GF-D8 (cell line): ENCODE measurements around the gene PPP2R5B.
A peak's percentile ranks its signal among the peaks of the same experiment; 100 is the strongest.

Source experiments
- DNase-seq: peaks from one replicate; lab custom pipeline; 2025; lab: John Stamatoyannopoulos, UW

PPP2R5B gene

DNA sequence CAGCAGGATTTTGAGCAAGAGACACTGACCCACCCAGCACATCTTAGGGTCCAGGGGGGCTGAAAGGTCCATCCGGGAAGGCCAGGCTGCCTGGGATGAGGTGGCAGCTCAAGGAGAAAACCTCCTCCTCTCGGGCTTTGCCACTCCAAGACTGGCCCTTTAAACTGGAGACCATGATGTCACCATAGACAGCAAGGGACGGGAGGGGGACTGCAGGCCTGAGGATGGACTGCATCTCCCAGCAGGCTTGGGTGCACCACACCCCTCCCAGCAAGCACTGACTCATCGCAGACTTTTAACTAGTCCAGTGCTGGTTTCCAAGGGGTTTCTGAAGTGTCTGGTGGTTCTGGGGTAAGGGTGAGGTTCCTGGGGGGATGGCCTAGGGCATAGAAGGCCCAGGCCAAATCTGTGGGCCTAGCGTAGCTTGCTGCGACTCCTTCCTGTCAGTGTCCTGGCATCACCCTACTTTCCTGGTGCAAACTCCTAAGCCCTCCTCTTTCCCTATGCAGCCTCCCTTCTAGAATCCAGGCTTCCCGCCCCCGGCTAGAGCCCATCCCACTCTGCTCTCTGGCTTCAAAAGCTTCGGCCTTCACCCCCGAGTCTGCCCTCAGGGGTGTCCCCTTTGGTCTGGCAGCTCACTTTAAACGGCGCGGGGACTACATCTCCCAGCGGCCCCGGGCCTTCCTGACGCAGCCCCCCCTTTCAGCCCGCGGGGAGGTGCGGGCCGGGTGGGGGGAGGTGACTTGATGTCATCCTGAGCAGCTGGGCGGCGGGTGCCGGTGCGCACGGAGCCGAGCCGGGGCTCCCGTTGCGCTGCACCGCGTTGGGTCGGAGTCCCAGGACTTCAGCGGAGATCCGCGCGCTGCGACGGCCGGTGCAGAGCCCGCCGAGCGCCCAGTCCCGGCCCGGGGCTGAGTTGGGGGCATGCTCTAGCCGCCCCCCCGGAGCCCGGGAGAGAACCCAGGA lies at the start of gene PPP2R5B:
PPP2R5B (plus strand) TSS at position 746 of the 966 bp plus-strand sequence. CDS start 1,046 bp downstream, outside the sequence.
- peak; percentile 55 for DNase-seq

DNA sequence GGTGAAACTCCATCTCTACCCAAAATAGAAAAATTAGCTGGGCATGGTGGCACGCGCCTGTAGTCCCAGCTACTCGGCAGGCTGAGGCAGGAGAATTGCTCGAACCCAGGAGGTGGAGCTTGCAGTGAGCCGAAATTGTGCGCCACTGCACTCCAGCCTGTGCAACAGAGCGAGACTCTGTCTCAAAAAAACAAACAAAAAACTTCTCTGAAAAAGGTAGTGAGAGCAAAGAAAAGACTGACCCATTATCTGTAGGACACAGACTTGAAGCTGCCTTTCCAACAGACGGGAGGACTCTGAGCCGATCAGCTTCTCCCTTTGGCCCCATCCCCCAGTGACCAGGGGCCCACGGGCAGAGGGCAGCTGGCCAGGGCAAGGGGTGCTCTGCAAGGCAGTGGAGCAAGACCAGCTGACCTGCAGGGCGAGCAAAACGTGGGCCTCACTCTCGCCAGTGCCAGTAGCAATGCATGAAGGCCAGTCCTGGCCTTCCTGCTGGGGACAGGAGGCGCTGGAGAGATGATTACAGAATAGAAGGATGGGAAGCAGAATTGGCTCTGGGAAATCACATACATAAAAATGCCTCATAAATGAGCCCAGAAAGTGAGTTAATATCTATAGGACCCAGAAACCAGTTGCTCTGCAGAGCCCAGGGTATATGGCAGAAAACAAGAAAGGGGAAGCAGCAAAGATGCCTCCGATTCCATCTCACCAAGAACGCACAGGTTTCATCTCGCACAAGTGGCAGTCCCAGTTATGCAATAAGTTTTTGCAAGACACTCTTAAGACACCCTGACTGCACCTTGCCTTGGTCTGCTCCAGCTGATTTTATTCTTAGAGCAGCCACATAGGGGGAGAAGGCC lies 48.9 kb upstream of the PPP2R5B start:
- DNase-seq = peak; percentile 91

GRCh38 chr11:64876229-64876750 lies 48.2 kb upstream of the PPP2R5B start:
- no peak for DNase-seq

DNA sequence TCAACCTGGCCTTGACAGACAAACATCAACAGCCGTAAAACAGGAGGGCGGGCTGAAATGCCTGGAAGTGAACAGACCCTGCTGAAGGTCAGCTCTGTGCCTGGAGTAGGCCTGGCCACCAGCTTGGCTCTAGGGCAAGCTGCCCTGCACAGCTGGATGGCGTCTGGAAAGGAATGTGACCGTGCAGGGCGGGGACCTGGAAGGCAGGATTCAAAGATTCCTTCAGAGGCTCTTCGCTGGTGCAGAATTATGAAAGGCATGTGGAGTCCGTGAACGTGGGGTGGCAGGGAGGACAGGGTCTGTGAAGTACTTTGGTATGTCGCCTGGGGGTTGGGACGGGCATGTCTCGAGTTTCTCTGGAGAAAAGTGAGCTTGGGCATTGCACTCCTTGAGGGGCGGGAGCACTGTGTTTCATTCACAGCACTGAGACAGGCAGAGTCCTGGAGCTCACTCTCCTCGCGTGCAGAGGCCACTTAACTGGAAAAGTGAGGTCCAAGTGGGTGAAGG lies 47.6 kb upstream of the PPP2R5B start:
- no peak for DNase-seq

- DNase-seq = peak; percentile 31
Measured at GRCh38 chr11:64877390-64878222, 46.9 kb upstream of the PPP2R5B start.

DNA sequence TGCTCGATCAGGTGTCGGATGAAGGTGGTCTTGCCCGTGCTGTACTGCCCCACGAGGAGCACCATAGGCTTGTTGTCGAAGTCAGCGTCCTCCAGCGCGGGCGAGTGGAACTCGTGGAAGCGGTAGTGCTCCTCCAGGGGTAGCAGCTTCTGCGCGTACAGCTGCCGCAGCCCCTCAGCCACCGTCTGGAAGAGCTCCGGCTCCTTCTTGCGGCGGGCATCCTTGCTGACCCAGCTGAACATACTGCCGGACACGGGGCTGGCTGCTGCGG lies 46.3 kb upstream of the PPP2R5B start:
- DNase-seq = no peak

- DNase-seq = peak; percentile 93
Measured at GRCh38 chr11:64878494-64879243, 45.8 kb upstream of the PPP2R5B start, which contains the start of gene EHD1. TSS of gene EHD1 (minus strand) at chr11:64878621. CDS start at chr11:64878464, 157 bp downstream.

GRCh38 chr11:64879244-64879900 lies 45.1 kb upstream of the PPP2R5B start:
- no peak for DNase-seq

DNA sequence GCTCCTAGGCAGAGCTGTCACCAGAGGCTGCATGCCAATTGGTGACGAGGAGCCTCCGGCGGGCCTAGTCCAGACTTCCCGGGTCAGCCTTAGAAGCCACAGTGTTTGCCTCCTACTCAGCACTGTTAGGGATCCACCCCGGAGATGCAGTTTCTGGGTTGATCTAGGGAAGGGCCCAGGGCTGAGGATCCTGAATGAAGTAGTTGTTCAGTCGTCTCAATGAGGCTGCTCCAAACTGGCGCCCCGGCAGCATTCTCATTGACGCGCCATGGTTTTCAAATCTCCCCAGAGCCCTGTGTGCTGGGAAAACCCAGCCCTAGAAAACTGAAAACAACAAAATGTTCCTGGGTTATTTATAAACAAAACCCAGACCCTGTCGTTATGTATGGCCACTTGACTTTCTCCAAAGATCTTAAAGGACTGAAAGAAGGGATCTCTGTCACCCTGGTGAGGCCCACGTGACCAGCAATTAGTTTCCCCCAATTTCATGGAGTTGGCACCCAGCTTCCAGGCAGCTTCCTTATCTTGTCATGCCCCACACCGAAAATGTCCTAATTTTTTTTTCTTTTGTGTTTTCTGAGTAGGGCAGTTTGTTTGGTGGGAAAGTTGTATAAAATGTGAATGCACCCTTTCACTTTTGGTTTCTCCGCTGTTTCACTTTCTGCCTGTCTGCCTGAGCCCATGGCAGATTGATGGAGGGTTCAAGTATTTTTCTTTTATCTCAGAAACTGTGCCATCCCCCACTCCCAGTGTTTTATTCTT lies 44.1 kb upstream of the PPP2R5B start:
- DNase-seq = no peak

- DNase-seq = no peak
Measured at GRCh38 chr11:64881476-64881875, 43.0 kb upstream of the PPP2R5B start.

- DNase-seq = no peak
Measured at GRCh38 chr11:64882243-64882642, 42.2 kb upstream of the PPP2R5B start.

DNA sequence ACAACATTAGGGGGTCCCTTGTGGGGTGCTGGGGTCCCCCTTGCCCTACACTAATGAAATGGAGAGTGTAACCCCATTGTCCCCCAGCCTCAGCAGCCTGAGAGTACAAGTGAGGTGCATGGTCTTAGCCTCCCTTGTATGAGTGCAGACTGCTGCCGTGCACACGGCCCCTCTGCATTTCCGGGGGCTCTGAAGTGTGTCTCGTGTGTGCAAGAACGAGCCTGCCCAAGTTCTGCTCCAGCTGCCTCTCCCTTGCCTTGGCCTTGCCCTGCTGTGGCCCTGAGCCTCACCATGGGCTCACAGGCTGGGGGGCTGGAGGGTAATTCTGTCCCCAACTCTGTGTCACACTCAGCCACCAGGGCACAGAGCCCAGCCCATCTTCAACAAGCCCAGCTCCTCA lies 40.9 kb upstream of the PPP2R5B start:
- DNase-seq = no peak

DNA sequence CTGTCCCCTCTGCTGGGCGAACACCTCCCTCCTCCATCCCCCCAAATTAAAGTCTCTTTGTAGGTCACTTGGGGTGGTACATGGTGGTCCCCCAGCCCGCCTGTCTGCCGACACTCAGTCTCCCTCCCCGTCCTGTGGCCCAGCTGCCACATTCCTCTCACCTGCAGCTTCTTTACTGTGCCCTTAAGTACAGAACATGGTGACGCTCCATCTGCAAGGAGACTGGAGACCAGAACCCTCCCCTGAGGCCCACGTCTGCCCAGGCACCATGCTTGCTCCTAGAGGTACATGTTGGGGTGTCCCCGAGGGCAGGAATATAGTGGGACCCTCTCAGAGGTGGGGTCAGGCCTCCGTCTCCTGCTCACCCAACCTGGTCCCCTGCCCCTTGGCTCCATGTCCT lies 40.5 kb upstream of the PPP2R5B start:
- DNase-seq = no peak

GRCh38 chr11:64885367-64886286 lies 38.9 kb upstream of the PPP2R5B start:
- DNase-seq = peak; percentile 83

DNA sequence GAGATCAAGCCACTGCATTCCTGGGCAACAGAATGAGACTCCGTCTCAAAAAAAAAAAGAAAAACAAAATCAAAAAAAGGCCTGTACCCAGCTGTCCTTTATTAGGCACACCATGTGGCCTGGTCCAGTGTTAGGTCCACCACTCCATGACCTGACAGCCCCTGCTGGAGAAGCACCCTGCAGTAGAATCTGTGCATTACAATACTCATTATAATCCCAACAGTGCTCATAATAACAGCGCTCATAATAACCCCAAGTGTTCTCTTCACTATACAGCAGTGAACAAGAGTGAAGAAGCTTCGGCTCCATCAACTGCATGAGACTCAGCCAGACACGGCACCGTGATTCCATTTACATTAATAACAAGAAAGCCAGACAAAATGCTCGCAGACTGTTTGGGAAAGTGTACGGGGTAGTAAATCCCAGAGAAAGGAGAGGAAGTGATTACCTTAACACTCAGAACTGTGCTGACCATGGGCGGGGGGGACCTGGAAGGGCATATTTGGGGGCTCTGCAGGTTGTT lies 37.2 kb upstream of the PPP2R5B start:
- no peak for DNase-seq

DNA sequence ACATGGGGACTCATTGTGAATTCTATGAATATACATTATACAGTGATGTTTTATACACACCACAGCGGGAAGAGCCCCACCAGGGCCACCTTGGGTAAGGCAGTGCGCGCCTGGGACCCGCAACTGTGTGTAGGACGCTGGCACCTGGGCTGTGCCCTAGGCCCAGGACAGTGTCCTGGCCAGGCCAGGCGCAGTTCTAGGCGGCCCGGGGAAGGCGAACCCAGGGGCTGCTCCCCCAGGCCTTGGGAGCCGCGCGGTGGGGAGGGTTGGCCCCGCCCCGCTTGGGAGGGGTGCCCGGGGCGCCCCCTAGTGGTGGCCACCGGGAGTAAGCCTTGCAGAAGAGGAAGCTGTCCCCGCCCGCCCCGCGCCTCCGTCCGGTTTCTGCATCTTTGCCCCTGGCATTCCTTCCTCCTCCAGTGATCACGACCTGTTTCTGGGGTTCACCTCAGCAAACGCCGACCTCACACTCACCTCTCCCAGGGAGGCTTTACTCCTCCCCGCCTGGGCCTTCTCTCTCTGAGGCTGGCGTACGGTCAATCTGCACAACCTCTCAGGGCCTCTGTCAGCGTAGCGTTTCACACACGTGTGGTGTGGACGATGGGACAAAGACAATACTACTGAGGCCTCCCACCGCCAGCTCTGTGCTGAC lies 36.6 kb upstream of the PPP2R5B start:
- peak; percentile 29 for DNase-seq

DNA sequence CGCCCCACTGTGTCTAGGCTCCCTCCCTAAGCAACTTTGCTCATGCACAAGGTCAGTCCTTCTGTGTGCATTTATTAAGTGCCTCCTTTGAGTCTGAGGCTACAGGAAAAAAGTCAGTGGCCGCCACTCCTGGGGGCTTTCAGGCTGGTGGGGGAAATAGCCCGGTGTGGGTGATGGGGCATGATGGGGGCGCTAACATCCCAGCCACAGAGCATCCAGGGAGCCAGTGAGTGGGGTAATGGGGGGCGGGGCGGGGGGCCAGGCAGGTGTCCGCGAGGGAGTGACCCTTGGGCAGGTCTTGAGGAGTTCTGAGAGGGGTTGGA lies 36.1 kb upstream of the PPP2R5B start:
- no peak for DNase-seq
